Esophagus squamous epithelium (tissue), 4 donors: Measurements from ENCODE around the gene GRK5.

Experiments
- CTCF ChIP-seq, 6 experiments: fragments of 450-650 bp in 4 of 6; fragments of 200-600 bp in 2 of 6; sonication (generic) in 2 of 6; IDR thresholded peaks; one replicate each; pipeline ENCODE4 v1.5.1; 2016 to 2019; ENCODE audit warnings: antibody characterized with exemption in 6 of 6, mild to moderate bottlenecking in 4 of 6, moderate library complexity in 4 of 6
- POLR2A ChIP-seq, 4 donors: fragments of 450-650 bp; IDR thresholded peaks; one replicate each; pipeline ENCODE4 v1.6.1; 2017; ENCODE audit warnings: antibody characterized with exemption in 4 of 4, mild to moderate bottlenecking in 4 of 4, moderate library complexity in 3 of 4

GRCh38 chr10:119367841-119368549 lies 160.6 kb downstream of the GRK5 start:
- TF ChIP-seq CTCF (IDR thresholded peaks at IDR 0.05) (no peak), POLR2A (IDR thresholded peaks at IDR 0.05) (no peak)
